Testis (tissue), 3 donors: ENCODE results near the gene GAB2. TPM values are rescaled to one million over a fixed set of nuclear protein-coding genes. Genes with fewer than 3 reads are reported as not detected.

Experiments
- DNase-seq: peaks from one replicate; pipeline ENCODE4 v3.0.0-alpha.2; 2019
- H3K27ac ChIP-seq, 2 donors: fragments of 200-600 bp; sonication (generic); one replicate each; pipeline ENCODE4 v1.5.1; 2019
- H3K27me3 ChIP-seq: fragments of 200-600 bp; sonication (generic); one replicate; pipeline ENCODE4 v1.5.1; 2019
- H3K36me3 ChIP-seq: fragments of 200-600 bp; sonication (generic); one replicate; pipeline ENCODE4 v1.5.1; 2017; ENCODE audit warnings: low read depth; ENCODE audit errors: missing control alignments
- H3K4me1 ChIP-seq: fragments of 200-600 bp; sonication (generic); one replicate; pipeline ENCODE4 v1.5.1; 2019
- H3K4me3 ChIP-seq, 2 donors: fragments of 200-600 bp; sonication (generic); one replicate each; pipeline ENCODE4 v1.5.1; 2017 to 2019
- H3K9me3 ChIP-seq: fragments of 200-600 bp; sonication (generic); one replicate; pipeline ENCODE4 v1.5.1; 2017
- CTCF ChIP-seq, 3 experiments: fragments of 450-650 bp in 2 of 3; fragments of 200-600 bp in 1 of 3; sonication (generic) in 1 of 3; IDR thresholded peaks; one replicate each; pipeline ENCODE4 v1.5.1; 2016 to 2019; ENCODE audit warnings: antibody characterized with exemption in 3 of 3, mild to moderate bottlenecking in 2 of 3, moderate library complexity in 1 of 3
- POLR2A ChIP-seq: fragments of 450-650 bp; IDR thresholded peaks from one replicate; pipeline ENCODE4 v1.6.1; 2017; ENCODE audit warnings: antibody characterized with exemption, mild to moderate bottlenecking, moderate library complexity
- WGBS, 2 donors: methylation state at CpG; one replicate each; pipeline ENCODE4 v1.1.5; 2018; 5-methylcytosine and 5-hydroxymethylcytosine counted together
- intact Hi-C: fragments of 100-400 bp; cut with DNase I; formaldehyde crosslinking; loops from one replicate; pipeline ENCODE4 v1.15.1; 2023; ENCODE audit warnings: low total_unique reads
- polyA plus RNA-seq: library from polyadenylated mRNA; stranded (reverse); fragments of 350-450 nt; fragmentation: Illumina TruSeq; extraction: RNeasy Lipid Tissue Mini Kit (QIAGEN cat#74804); gene quantifications from one replicate; pipeline ENCODE4 v1.2.3, GENCODE V29; 2014; ENCODE audit warnings: low read depth, low replicate concordance; ENCODE audit not compliant: insufficient read depth
- total RNA-seq, 2 donors: library from RNA; depleted of rRNA; stranded (reverse); fragments of >200 nt; gene quantifications; one replicate each; pipeline ENCODE4 v1.2.3, GENCODE V29; 2016

Gene GAB2
- total and polyA plus RNA-seq, 3 donors from 2014 or later, result 9.2 to 14.3 (median 10.9) TPM

- no peaks in the 10 kb centered on the region for H3K9me3 ChIP-seq
- 12 to 20% methylated on average over 9 of the region's 9 CpGs for WGBS, 2 donors
- peak overlapping the region in 1 of 2 donors; percentile 42 for H3K27ac ChIP-seq
- no peaks in the 10 kb centered on the region for H3K36me3 ChIP-seq
- TF ChIP-seq CTCF (IDR thresholded peaks at IDR 0.05), result peak in 2 of 3 experiments; percentile 66 to 76
- no peak for TF ChIP-seq POLR2A
- no peak overlapping the region for H3K4me3 ChIP-seq
- intact Hi-C loops, result no loop called here
- DNase-seq, result peak; percentile 77
- H3K27me3 ChIP-seq, result no peaks in the 10 kb centered on the region
- peaks cover 5% of the 10 kb centered on the region for H3K4me1 ChIP-seq
These were observed 2.7 kb upstream of the GAB2 start for GRCh38 chr11:78420255-78420764.

GRCh38 chr11:78419327-78419726, 1.7 kb upstream of the GAB2 start:
- no peak overlapping the region for H3K27ac ChIP-seq
- WGBS, 2 donors, result 24 to 37% methylated on average over 5 of the region's 5 CpGs
- peak; percentile 29 for DNase-seq

GRCh38 chr11:78418584-78419211, 1.1 kb upstream of the GAB2 start:
- no peak for TF ChIP-seq CTCF (IDR thresholded peaks at IDR 0.05)
- no peak for TF ChIP-seq POLR2A
- intact Hi-C loops, result loop anchor here (10.0 kb wide), 1 partner anchor 146 kb away; no protein-coding TSS in a partner anchor
- H3K9me3 ChIP-seq, result no peaks in the 10 kb centered on the region
- WGBS, 2 donors, result 13 to 17% methylated on average over 11 of the region's 11 CpGs
- H3K4me3 ChIP-seq, result peak overlapping the region; percentile 81 to 86
- H3K27ac ChIP-seq, result peak overlapping the region in 1 of 2 donors; percentile 88
- no peaks in the 10 kb centered on the region for H3K27me3 ChIP-seq
- no peak for DNase-seq
- peaks cover 5% of the 10 kb centered on the region for H3K4me1 ChIP-seq
- H3K36me3 ChIP-seq, result no peaks in the 10 kb centered on the region

More at GRCh38 chr11:78419327-78419726, 1.7 kb upstream of the GAB2 start:
- no peaks in the 10 kb centered on the region for H3K36me3 ChIP-seq
- intact Hi-C loops, result loop anchor here (10.0 kb wide), 1 partner anchor 145 kb away; no protein-coding TSS in a partner anchor
- TF ChIP-seq POLR2A (no peak), CTCF (IDR thresholded peaks at IDR 0.05) (no peak)
- H3K4me3 ChIP-seq, result no peak overlapping the region
- no peaks in the 10 kb centered on the region for H3K9me3 ChIP-seq
- H3K27me3 ChIP-seq, result no peaks in the 10 kb centered on the region
- peaks cover 5% of the 10 kb centered on the region for H3K4me1 ChIP-seq

GRCh38 chr11:78417888-78418583, 416 bp upstream of the GAB2 start:
- Histone ChIP-seq H3K27ac (peak overlapping the region; percentile 87 to 88), H3K4me1 (peaks cover 5% of the 10 kb centered on the region), H3K9me3 (no peaks in the 10 kb centered on the region), H3K27me3 (no peaks in the 10 kb centered on the region), H3K36me3 (no peaks in the 10 kb centered on the region), H3K4me3 (peak overlapping the region; percentile 81 to 86)
- TF ChIP-seq POLR2A, result no peak
- peak in 2 of 3 experiments; percentile 17 to 52 for TF ChIP-seq CTCF (IDR thresholded peaks at IDR 0.05)
- intact Hi-C loops, result loop anchor here (10.0 kb wide), 1 partner anchor 147 kb away; no protein-coding TSS in a partner anchor
- WGBS, 2 donors, result 1 to 2% methylated on average over 13 to 46 of the region's 68 CpGs
- peak; percentile 83 for DNase-seq
